AG10803 (cell line): ENCODE measurements around the gene PON3.
A peak's percentile ranks its signal among the peaks of the same experiment; 100 is the strongest.

ENCODE experiments used
- DNase-seq: peaks from one replicate; pipeline ENCODE4 v3.0.0; 2010; ENCODE audit warnings: low read depth
- H3K4me3 ChIP-seq: 2 replicates; pipeline ENCODE4 v1.5.1; 2011; ENCODE audit warnings: mild to moderate bottlenecking, low read length, control low read depth
- CTCF ChIP-seq: conservative IDR thresholded peaks from 2 replicates; pipeline ENCODE4 v1.5.1; 2011; ENCODE audit warnings: mild to moderate bottlenecking, low read length, control low read depth, inconsistent platforms

PON3 gene

DNA sequence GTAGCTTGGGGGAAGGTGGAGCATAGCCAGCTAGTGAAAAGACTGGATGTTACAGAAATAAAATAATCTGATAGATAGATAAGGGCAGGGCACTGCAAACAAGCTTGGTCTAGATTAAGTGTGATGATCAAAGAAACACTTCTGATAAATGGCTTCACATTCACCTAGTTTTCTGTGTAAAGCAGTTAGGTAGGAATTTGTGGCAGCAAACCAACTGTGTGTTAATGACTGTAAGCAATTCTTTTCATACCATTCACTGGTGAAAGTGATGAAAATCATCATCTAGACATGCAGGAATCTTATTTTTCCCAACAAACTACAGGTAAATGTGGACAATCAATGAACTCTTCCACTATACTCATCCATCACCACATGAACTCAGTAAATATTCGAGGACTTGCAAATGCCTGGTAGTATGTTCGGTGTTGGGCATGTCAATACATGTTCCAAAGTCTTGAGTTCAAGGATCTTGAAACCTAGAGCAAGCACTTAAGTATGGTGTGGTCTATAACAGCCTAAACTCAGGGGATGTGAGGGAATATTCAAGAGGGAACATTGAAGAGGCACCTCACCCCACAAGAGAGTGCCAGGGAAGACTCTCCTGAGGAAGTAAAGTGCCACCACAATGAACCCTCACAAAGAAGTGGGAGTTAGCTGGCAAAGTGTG lies 20.5 kb downstream of the PON3 start:
- no peak overlapping the region for H3K4me3 ChIP-seq
- TF ChIP-seq CTCF = no peak
- DNase-seq = no peak

DNA sequence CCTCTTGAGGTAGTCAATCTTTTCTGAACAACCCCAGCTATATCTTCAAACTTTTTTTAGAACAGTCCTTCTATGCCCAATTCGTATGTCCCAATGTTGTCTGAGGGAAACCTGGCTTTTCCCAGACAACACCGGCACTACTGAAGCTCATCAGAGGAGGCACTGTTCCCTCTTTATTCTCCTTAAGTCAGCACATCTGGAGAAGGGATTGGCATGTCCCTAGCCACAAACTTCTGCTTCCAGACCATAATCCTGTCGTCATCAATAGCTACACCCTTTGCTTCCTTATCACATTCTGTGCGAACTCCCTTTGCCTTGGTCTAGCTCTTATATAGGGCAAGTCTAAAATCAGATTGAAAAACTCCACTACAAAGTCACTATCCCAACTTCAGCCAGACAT lies 22.9 kb downstream of the PON3 start:
- TF ChIP-seq CTCF = 0 out of 2 replicates have a peak, but pooled peaks have one; percentile 2
- no peak overlapping the region for H3K4me3 ChIP-seq
- no peak for DNase-seq

GRCh38 chr7:95368235-95368634 lies 27.9 kb downstream of the PON3 start:
- TF ChIP-seq CTCF = no peak
- DNase-seq = no peak
- no peak overlapping the region for H3K4me3 ChIP-seq

- no peak for TF ChIP-seq CTCF
- no peak overlapping the region for H3K4me3 ChIP-seq
- no peak for DNase-seq
Measured at GRCh38 chr7:95367606-95368005, 28.6 kb downstream of the PON3 start.

DNA sequence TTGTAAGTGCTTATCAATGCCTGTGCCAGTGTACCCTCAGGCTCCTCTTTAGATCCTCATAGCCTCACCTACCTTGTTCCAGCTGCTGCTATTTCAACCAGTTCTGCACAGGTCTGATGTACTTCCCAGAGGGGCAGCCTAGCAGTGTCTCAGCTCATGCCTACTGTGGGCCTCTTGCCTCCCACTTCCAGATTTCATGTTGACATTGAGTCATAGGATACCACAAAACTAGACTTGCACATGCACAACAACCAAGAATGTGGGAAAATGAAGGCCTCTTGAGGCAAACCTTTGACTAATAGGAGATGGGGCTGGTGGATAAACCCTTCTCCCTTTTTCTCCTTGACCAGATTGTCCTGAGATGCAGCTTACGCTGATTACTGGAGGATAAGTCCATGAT lies 31.0 kb downstream of the PON3 start:
- TF ChIP-seq CTCF = no peak

DNA sequence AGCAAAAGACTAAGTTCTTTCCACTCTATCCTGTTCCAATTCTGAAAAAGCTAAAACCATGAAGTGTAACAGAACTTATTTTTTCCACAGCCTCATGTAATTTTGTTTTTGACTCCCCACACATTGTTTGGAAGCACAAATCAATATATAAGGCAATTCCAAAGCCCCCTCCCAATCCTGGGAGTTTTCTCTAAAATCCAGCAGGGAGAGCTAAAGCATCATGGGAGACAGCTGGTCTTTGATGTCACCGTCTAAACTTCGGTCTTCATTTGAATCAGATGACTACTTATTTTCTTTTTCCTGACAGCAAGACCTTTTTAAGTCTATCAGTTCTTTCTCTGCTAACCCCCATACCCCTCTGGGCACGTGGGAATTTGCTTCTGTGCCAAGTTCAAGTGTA lies 38.6 kb downstream of the PON3 start:
- TF ChIP-seq CTCF = no peak
- no peak overlapping the region for H3K4me3 ChIP-seq
- no peak for DNase-seq

More for the DNA sequence above, 31.0 kb downstream of the PON3 start:
- H3K4me3 ChIP-seq = no peak overlapping the region
- DNase-seq = no peak

GRCh38 chr7:95342642-95343307 lies 53.4 kb downstream of the PON3 start:
- no peak overlapping the region for H3K4me3 ChIP-seq
- no peak for TF ChIP-seq CTCF
- no peak for DNase-seq
